ENCODE data around the gene EPB41L4B.
"Not testable (repeated sequence)": the region's sequence is repeated elsewhere in the genome, so short reads cannot be mapped to it uniquely, and the experiment has no call there.

The EPB41L4B gene

GRCh38 chr9:109150925-109151545, 169.8 kb downstream of the EPB41L4B start:
- FAIRE-seq, result no peak

- no peak for FAIRE-seq
These were observed 171.1 kb downstream of the EPB41L4B start for GRCh38 chr9:109149722-109150121.

DNA sequence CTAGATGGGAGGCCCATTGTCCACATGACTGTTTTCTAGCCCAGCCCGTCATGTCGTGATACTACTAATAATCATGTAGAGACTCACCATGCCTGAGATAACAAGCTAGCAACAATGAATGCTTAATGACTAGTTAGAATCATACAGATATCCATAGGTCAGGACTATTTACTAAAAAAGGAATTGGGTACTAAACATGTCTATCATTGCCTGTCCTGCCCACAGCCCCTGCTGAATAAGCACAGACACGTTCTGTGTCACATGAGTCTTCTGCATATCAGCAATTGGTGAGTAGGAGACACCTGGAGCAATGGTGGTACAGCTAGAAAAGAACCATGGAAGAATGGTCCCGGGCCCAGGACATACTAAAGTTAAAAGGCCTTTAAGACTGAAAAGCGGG, 171.8 kb downstream of the EPB41L4B start:
- FAIRE-seq, result no peak

GRCh38 chr9:109145051-109145450, 175.8 kb downstream of the EPB41L4B start:
- FAIRE-seq, result no peak

- no peak for FAIRE-seq
These were observed 176.8 kb downstream of the EPB41L4B start for GRCh38 chr9:109143881-109144562.

GRCh38 chr9:109141375-109141774, 179.5 kb downstream of the EPB41L4B start:
- FAIRE-seq, result no peak

- no peak for FAIRE-seq
These were observed 181.0 kb downstream of the EPB41L4B start for GRCh38 chr9:109139851-109140250.

DNA sequence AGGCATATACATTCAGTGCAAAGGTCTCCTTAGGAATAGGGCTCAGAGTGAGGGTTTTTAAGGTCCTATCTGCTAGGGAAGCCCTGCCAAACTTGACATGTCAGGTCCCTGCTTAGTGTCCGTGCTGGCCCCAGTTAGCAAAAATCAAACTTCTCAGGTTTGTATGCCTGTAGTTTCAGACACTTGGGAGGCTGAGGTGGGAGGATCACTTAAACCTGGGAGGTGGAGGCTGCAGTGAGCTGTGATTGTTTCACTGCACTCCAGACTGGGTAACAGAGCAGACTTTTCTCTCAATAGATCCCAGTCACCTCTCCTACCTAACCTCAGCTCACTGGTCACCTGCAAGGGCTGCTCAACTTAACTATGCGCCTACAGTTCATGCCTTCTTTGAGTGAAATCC, 182.4 kb downstream of the EPB41L4B start:
- no peak for FAIRE-seq

DNA sequence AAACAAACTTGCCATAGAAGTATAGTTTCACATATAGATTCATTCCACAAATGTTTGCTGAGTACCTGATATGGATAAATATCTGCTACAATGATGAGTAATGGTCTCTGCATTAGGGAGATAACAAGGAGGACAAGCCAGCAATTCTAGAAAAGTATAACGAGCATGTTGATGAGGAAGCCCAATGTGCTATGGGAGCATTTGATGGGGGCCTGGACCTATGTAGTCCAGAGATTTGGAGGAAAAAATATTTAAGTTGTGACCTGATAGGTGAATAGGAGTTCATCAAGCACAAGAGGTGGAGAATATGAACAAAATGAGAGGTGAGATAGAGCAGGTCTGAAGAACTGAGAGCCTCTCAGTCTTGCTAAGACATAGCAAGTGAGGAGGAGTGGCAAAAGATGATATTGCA, 186.7 kb downstream of the EPB41L4B start:
- FAIRE-seq, result no peak

DNA sequence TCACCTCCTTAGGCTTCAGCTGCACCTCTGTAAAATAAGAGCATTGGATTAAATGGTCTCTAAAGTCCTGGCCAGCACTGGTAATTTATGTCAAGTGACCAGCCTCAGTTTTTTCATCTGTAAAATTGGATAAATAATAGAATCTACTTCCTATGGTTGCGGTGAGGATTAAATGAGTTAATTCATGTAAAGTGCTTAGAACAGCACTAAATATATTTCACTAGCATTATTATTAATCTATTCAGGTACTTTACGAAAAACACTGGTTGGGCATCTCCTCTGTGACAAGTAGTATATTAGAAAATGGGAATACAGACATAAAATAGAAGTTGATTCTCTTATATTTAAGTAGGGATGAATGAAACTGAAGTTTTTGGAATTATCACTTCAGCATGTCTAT, 187.3 kb downstream of the EPB41L4B start:
- no peak for FAIRE-seq

DNA sequence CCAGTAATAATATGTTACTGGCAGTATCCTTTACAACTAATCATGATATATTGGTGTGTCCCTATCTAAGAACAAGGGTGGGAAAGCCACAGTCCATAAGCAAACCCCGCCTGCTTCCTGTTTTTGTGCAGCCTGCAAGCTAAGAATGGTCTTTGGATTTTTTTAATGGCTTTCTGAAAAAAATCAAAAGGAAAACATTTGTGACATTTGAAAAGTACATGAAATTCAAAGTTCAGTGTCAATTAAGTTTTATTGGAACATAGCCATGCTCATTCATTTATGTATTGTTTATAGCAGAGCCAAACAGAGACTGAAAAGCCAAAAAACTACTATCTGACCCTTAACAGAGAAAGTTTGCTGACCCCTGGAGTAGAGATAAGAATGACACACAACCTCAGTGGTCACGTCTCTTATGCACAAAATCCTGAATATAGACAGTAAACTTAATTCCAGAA, 188.3 kb downstream of the EPB41L4B start:
- FAIRE-seq, result no peak

DNA sequence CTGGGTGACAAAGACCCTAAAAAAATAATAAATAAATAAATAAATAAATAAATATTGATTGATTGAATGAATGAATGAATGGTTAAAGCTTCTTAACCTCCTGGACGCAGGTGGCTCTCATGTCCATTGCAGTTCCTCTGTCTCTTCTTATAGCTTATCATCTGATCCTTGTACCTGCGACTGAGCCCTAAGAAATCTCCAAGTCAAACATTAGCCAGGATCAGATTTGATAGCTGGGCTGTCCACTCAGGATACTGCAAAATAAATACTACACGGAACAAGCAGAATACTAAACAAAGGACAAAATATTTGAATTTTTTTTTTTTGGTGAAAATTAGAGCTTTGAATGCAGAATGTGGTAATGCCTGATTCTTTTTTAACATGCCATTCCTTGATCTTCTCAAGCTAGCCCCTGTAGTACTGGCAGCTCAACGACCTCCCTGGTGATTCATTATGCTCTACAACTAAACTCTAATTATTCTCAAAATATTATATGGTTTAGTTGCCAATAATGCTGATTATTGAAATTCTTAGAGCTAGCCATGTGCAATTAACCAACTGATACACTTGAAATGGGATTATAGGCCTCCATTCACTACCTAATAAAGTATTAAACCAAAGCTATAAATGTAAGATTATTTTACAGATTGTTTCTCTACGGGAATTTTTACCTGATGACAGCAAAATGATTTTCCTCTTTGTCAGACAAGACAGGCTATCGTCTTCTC, 191.2 kb downstream of the EPB41L4B start:
- FAIRE-seq, result no peak

DNA sequence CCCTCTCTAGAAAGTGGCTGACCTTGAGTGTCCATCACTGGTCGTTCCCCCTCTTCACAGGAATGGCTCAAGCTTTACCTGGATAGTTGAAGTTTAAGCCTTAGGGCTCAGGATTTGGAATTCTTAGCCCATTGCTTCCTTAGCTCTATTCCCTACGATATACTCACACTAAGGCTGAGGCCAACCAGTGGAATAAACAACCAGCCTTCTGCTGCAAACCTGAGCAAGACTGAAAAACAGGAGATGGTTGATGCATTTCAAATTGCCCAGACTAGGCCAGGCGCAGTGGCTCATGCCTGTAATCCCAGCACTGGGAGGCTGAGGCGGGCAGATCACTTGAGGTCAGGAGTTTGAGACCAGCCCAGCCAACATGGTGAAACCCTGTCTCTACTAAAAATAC, 194.2 kb downstream of the EPB41L4B start:
- FAIRE-seq, result not testable (repeated sequence)

DNA sequence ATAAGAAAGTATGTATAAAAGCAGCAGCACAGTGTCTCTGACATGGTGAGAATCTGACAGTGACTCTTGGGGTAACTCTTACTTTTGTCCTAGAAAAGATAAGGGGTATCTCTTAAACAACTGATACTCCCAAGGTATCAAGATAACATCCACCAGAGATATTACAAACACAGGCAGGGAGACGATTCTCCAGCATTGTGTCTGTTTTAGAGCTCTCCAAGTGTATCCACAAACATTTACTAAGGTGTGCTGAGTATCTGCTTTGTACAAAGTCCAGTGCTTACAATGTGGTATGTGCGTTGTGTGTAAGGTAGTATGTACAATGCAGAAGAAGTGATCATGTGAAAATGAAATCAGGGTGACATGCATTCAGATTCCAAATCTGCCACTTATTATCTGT, 196.7 kb downstream of the EPB41L4B start:
- FAIRE-seq, result no peak

GRCh38 chr9:109122726-109123621, 197.9 kb downstream of the EPB41L4B start:
- FAIRE-seq, result no peak

All from TTC549 (cell line).